ENCODE data around the gene ZNF12. TPM values are rescaled to one million over a fixed set of nuclear protein-coding genes. Genes with fewer than 3 reads are reported as not detected.
"Not testable (repeated sequence)": the region's sequence is repeated elsewhere in the genome, so short reads cannot be mapped to it uniquely, and the experiment has no call there.

ZNF12 gene
- total RNA-seq, 4 donors from 2014 or later: 27.9 to 35.2 (median 32.0) TPM

DNA sequence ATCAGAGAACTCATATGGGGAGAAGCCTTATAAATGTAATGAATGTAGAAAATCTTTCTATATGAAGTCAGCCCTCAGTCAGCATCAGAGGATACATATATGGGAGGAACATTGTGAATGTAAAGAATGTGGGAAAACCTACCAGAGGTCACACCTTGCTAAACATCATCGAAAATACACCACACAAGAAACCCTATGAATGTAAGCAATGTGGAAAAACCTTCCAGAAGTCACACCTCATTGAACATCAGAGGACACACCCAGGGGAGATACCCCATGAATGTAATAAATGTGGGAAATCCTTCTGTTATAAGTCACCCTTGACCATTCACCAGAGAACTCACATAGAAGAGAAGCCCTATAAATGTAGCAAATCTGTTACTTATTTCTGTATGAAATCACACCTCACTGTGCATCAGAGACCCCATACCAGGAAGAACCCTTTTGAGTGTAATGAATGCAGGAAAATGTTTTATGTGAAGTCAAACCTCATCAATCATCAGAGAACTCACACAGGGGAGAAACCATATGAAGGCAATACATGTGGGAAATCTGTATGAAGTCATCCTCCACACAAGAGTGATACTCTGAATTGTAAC lies 30.8 kb downstream of the ZNF12 start:
- H3K27me3 ChIP-seq: no peaks in the 10 kb centered on the region
- TF ChIP-seq, protein P1, sequence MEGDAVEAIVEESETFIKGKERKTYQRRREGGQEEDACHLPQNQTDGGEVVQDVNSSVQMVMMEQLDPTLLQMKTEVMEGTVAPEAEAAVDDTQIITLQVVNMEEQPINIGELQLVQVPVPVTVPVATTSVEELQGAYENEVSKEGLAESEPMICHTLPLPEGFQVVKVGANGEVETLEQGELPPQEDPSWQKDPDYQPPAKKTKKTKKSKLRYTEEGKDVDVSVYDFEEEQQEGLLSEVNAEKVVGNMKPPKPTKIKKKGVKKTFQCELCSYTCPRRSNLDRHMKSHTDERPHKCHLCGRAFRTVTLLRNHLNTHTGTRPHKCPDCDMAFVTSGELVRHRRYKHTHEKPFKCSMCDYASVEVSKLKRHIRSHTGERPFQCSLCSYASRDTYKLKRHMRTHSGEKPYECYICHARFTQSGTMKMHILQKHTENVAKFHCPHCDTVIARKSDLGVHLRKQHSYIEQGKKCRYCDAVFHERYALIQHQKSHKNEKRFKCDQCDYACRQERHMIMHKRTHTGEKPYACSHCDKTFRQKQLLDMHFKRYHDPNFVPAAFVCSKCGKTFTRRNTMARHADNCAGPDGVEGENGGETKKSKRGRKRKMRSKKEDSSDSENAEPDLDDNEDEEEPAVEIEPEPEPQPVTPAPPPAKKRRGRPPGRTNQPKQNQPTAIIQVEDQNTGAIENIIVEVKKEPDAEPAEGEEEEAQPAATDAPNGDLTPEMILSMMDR (IDR thresholded peaks at IDR 0.05): no peak
- TF ChIP-seq POLR2A (IDR thresholded peaks at IDR 0.05) (no peak), EP300 (IDR thresholded peaks at IDR 0.05) (no peak)
- H3K36me3 ChIP-seq: peaks cover 0 to 24% (median 0%) of the 10 kb centered on the region in 3 donors
- no peak overlapping the region for H3K4me3 ChIP-seq
- WGBS, 2 donors: 85 to 93% methylated on average over 1 of the region's 1 CpG
- no peaks in the 10 kb centered on the region for H3K4me1 ChIP-seq
- H3K27ac ChIP-seq: no peak overlapping the region
- H3K9me3 ChIP-seq: peaks cover 7 to 99% (median 50%) of the 10 kb centered on the region in 4 donors
- DNase-seq (ENCODE audit: low spot score in 2 of 2): no peak

DNA sequence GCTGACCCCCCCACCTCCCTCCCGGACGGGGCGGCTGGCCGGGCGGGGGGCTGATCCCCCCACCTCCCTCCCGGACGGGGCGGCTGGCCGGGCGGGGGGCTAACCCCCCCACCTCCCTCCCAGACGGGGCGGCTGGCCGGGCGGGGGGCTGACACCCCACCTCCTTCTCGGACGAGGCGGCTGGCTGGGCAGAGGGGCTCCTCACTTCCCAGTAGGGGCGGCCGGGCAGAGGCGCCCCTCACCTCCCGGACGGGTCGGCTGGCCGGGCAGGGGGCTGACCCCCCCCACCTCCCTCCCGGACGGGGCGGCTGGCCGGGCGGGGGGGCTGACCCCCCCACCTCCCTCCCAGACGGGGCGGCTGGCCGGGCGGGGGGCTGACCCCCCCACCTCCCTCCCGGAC lies 35.9 kb downstream of the ZNF12 start:
- not testable (repeated sequence) for H3K4me1 ChIP-seq; DNase-seq (ENCODE audit: low spot score in 2 of 2); H3K27me3 ChIP-seq; H3K27ac ChIP-seq; H3K4me3 ChIP-seq
- no CpG with 5 or more reads among the region's 34 CpGs for WGBS, 2 donors
- peaks cover 7 to 85% (median 31%) of the 10 kb centered on the region in 4 donors for H3K9me3 ChIP-seq
- peaks cover 0 to 48% (median 0%) of the 10 kb centered on the region in 3 donors for H3K36me3 ChIP-seq

GRCh38 chr7:6658618-6659345 lies 48.0 kb downstream of the ZNF12 start:
- peaks cover 0 to 1% (median 0%) of the 10 kb centered on the region in 4 donors for H3K4me1 ChIP-seq
- H3K27ac ChIP-seq: no peak overlapping the region
- H3K36me3 ChIP-seq: peaks cover 0 to 30% (median 0%) of the 10 kb centered on the region in 3 donors
- DNase-seq (ENCODE audit: low spot score in 2 of 2): no peak
- no peaks in the 10 kb centered on the region for H3K9me3 ChIP-seq
- WGBS, 2 donors: 28 to 29% methylated on average over 11 of the region's 11 CpGs
- TF ChIP-seq EP300 (IDR thresholded peaks at IDR 0.05) (no peak), POLR2A (IDR thresholded peaks at IDR 0.05) (no peak)
- TF ChIP-seq, protein P1 (IDR thresholded peaks at IDR 0.05): no peak
- no peak overlapping the region for H3K4me3 ChIP-seq
- H3K27me3 ChIP-seq: peaks cover 0 to 6% of the 10 kb centered on the region in 2 donors

GRCh38 chr7:6656413-6656812 lies 50.3 kb downstream of the ZNF12 start:
- H3K4me1 ChIP-seq: no peaks in the 10 kb centered on the region
- peaks cover 5 to 54% (median 7%) of the 10 kb centered on the region in 3 donors for H3K36me3 ChIP-seq
- no peak for DNase-seq (ENCODE audit: low spot score in 2 of 2)
- TF ChIP-seq, protein P1 (IDR thresholded peaks at IDR 0.05): no peak
- TF ChIP-seq POLR2A (IDR thresholded peaks at IDR 0.05): no peak
- no peak for TF ChIP-seq EP300 (IDR thresholded peaks at IDR 0.05)
- H3K9me3 ChIP-seq: peaks cover 0 to 18% (median 0%) of the 10 kb centered on the region in 4 donors
- no peaks in the 10 kb centered on the region for H3K27me3 ChIP-seq
- no peak overlapping the region for H3K27ac ChIP-seq
- H3K4me3 ChIP-seq: no peak overlapping the region
- 94 to 97% methylated on average over 9 of the region's 9 CpGs for WGBS, 2 donors

DNA sequence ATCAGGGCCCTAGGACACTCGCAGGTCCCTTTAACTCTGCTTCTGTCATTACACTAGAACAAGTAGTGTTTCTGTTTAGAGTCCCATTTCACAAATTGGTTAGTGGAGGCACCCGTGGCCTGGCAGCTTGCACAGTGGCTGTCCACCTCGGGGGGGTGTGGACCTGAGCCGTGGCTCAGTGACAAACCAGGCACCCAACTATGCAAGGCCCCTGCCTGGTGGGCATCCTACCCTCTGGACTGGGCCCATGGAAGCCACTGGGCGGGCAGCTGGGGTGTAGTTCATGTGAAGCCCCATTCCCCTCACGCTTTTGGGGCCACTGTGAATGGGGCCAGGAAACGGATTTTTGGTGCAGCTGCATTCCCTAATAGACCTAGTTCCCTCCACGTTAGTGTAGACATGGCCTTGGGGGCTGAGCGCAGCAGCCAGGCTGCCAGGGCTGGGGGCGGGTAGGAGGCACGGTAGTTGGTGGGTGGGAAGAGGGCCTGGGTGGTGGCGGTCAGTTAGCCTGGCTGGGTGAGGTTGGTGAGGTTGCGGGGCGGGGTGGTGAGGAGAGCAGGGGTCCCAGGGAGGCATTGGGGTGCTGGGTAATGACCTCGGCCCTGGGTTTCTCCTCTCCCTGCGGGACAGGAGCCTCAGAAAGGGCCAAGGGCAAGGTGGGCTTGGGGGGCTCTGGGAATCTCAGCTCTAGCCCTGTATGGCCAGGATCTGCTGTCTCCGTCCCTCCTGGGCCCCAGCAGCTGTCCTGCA lies 50.9 kb downstream of the ZNF12 start:
- H3K9me3 ChIP-seq: peaks cover 0 to 18% (median 0%) of the 10 kb centered on the region in 4 donors
- TF ChIP-seq, protein P1 (IDR thresholded peaks at IDR 0.05): no peak
- TF ChIP-seq POLR2A (IDR thresholded peaks at IDR 0.05) (no peak), EP300 (IDR thresholded peaks at IDR 0.05) (no peak)
- WGBS, 2 donors: 93 to 95% methylated on average over 17 of the region's 17 CpGs
- H3K27me3 ChIP-seq: no peaks in the 10 kb centered on the region
- H3K36me3 ChIP-seq: peaks cover 5 to 60% (median 7%) of the 10 kb centered on the region in 3 donors
- no peaks in the 10 kb centered on the region for H3K4me1 ChIP-seq
- no peak overlapping the region for H3K4me3 ChIP-seq
- H3K27ac ChIP-seq: no peak overlapping the region
- no peak for DNase-seq (ENCODE audit: low spot score in 2 of 2)
